ENCODE results near the gene PXDC1. TPM values are rescaled to one million over a fixed set of nuclear protein-coding genes. Genes with fewer than 3 reads are reported as not detected.

The PXDC1 gene
- total RNA-seq, 8 experiments from 2014 or later = 4.3 to 88.6 (median 28.6) TPM

DNA sequence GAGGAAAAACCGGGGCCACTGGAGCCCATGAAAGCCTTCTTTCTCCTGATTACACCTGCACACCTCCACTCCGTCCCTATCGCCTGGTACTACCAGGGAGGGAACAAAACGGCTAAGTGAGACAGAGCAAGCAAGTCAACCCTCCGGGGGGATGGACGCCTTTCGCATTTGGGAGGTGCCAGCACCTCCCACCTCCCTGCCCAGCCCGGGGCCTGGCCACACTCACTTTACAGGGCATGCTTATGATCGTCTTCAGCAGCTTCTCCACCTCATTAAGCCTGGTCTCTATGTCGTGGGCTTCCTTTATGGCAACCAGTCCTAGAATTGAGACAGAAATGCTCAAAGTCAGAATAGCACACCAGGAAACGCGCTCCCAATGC, 13.7 kb downstream of the PXDC1 start:
- H3K27ac ChIP-seq = no peak overlapping the region
- ATAC-seq (replicated peaks in 6 of 8) = no peak
- peaks cover 6 to 12% of the 10 kb centered on the region in 2 donors for H3K4me1 ChIP-seq (replicated peaks in 1 of 2)
- WGBS, 10 experiments = 20 to 100% (median 87%) methylated on average over 1 to 10 of the region's 12 CpGs; no CpG with 5 or more reads in 2 of the 10 experiments
- H3K4me3 ChIP-seq = no peak overlapping the region
- in situ Hi-C loops (cut with MboI; ENCODE audit: low pct_unique_long_range_greater_than_20kb in 2 of 9, low sequenced_read_pairs in 9 of 9, unreplicated experiment in 9 of 9) = loop anchor here (10.0 to 25.0 kb wide), 7 partner anchors 249 to 601 kb away; a partner anchor contains a TSS

DNA sequence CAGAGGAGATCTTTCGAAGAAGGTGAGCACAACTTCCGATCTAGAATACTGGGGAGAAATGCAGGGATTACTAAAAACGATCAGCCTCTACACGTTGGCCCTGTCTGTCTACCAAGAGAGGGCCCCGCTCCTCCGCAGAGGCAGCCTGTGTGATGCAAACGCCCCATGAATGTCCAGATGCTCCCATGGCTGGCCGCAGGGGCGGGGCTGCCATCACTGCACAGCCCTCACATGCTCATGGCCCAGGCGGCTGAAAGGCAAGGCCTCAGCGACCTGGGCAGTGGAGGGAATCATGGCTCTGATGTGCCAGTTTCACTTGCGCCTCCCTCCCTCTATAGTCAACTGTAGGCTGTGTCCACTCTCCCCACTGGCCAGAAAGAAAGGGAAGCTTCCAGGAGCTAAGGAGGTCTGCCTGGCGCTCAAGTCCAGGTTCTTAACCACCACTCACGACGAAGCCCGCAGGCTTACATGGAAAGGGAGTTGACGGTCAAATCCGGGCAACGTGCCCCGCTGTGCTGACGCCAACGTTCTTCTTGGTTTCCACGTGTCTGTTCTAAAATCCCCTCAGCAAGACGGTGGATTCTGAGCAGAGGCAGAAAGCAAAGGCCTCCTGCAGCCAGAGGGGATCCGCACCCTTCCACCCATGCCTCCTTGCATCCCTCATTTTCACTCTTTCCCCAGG, 14.2 kb downstream of the PXDC1 start:
- no peak overlapping the region for H3K27ac ChIP-seq
- H3K4me1 ChIP-seq (replicated peaks in 1 of 2) = peaks cover 4 to 8% of the 10 kb centered on the region in 2 donors
- ATAC-seq (replicated peaks in 6 of 8) = peak in 4 of 8 experiments; percentile 18 to 79 (median 61)
- in situ Hi-C loops (cut with MboI; ENCODE audit: low pct_unique_long_range_greater_than_20kb in 2 of 9, low sequenced_read_pairs in 9 of 9, unreplicated experiment in 9 of 9) = loop anchor here (10.0 to 25.0 kb wide), 7 partner anchors 250 to 600 kb away; a partner anchor contains a TSS
- 67 to 100% (median 82%) methylated on average over 2 to 20 of the region's 25 CpGs; no CpG with 5 or more reads in 2 of the 10 experiments for WGBS, 10 experiments
- H3K4me3 ChIP-seq = no peak overlapping the region

DNA sequence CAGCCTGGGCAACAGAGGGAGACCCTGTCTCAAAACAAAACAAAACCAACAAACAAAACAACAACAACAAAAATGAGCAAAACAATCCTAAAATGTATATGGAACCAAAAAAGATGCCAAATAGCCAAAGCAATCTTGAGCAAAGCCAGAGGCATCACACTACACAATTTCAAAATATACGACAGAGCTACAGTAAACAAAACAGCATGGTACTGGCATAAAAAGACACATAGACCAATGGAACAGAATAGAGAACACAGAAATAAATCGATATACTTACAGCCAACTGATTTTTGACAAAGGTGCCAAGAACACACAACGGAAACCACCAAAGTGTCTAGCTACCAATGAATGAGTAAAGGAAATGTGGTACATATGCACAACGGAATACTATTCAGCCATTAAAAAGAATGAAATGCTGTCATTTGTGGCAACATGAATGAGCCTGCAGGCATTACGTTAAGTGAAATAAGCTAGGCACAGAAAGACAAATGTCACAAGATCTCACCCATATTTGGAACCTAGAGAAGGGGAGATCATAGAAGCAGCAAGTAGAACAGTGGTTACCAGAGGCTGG, 16.4 kb downstream of the PXDC1 start:
- no peak overlapping the region for H3K27ac ChIP-seq
- in situ Hi-C loops (cut with MboI; ENCODE audit: low pct_unique_long_range_greater_than_20kb in 2 of 9, low sequenced_read_pairs in 9 of 9, unreplicated experiment in 9 of 9) = loop anchor here (10.0 to 25.0 kb wide), 7 partner anchors 252 to 598 kb away; a partner anchor contains a TSS
- H3K4me3 ChIP-seq = no peak overlapping the region
- ATAC-seq (replicated peaks in 6 of 8) = no peak
- 92 to 100% (median 97%) methylated on average over 3 to 5 of the region's 5 CpGs; no CpG with 5 or more reads in 1 of the 10 experiments for WGBS, 10 experiments
- peaks cover 6 to 16% of the 10 kb centered on the region in 2 donors for H3K4me1 ChIP-seq (replicated peaks in 1 of 2)

DNA sequence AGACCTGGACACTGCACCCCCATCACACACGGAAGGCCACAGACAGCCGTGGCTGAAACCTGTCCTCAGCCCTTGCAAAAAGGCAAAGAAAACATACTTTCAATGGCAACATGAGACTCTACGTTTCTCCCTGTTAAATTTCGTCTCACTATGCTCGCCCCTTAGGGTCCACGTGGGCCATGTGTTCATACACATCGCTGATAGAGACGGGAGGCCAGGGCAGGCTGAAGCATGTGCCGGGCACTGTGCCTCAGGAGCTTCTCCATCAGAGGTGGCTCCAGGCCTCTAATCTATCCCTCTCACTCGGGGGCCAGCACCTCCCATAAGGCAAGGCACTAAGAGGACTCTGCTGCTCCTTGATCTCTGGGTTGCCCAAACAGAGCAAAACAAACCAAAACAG, 17.5 kb downstream of the PXDC1 start:
- in situ Hi-C loops (cut with MboI; ENCODE audit: low pct_unique_long_range_greater_than_20kb in 2 of 9, low sequenced_read_pairs in 9 of 9, unreplicated experiment in 9 of 9) = loop anchor here (5.0 to 25.0 kb wide), 8 partner anchors 253 to 597 kb away; a partner anchor contains a TSS
- no peak for ATAC-seq (replicated peaks in 6 of 8)
- no peak overlapping the region for H3K4me3 ChIP-seq
- peaks cover 6 to 16% of the 10 kb centered on the region in 2 donors for H3K4me1 ChIP-seq (replicated peaks in 1 of 2)
- no peak overlapping the region for H3K27ac ChIP-seq
- 42 to 94% (median 87%) methylated on average over 1 to 6 of the region's 10 CpGs; no CpG with 5 or more reads in 4 of the 10 experiments for WGBS, 10 experiments

DNA sequence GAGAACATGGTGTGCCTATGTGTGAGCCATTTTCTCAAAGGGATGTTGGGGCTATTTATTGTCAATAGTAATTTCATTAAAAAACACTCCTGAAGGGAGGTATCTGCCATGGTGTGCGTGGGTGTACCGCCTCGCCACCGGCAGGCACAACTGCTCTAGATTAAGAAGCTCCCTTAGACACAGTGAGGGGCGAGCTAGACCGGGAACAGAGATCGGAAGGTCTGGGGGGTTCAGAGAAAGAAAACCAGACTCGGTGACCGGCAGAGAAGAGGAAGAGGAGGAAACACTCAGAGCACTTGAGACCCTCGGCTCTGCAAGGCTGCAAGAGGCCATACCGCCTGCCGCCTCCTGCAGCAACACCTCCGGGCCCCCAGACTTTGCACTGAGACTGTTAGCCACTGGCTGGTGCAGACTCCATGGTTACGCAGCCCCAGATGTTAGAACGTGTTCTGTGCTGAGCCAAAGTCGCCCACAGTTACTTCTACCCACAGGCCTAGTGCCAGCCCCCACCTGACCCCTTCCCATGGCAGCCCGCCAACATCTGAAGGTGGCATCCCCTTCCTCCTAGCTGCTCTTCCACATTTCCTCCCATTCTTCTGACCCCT, 18.1 kb downstream of the PXDC1 start:
- no peak overlapping the region for H3K27ac ChIP-seq
- in situ Hi-C loops (cut with MboI; ENCODE audit: low pct_unique_long_range_greater_than_20kb in 2 of 9, low sequenced_read_pairs in 9 of 9, unreplicated experiment in 9 of 9) = loop anchor here (5.0 to 25.0 kb wide), 8 partner anchors 254 to 596 kb away; a partner anchor contains a TSS
- no peak overlapping the region for H3K4me3 ChIP-seq
- WGBS, 10 experiments = 20 to 90% (median 69%) methylated on average over 1 to 8 of the region's 17 CpGs; no CpG with 5 or more reads in 6 of the 10 experiments
- H3K4me1 ChIP-seq (replicated peaks in 1 of 2) = peaks cover 6 to 16% of the 10 kb centered on the region in 2 donors
- no peak for ATAC-seq (replicated peaks in 6 of 8)

DNA sequence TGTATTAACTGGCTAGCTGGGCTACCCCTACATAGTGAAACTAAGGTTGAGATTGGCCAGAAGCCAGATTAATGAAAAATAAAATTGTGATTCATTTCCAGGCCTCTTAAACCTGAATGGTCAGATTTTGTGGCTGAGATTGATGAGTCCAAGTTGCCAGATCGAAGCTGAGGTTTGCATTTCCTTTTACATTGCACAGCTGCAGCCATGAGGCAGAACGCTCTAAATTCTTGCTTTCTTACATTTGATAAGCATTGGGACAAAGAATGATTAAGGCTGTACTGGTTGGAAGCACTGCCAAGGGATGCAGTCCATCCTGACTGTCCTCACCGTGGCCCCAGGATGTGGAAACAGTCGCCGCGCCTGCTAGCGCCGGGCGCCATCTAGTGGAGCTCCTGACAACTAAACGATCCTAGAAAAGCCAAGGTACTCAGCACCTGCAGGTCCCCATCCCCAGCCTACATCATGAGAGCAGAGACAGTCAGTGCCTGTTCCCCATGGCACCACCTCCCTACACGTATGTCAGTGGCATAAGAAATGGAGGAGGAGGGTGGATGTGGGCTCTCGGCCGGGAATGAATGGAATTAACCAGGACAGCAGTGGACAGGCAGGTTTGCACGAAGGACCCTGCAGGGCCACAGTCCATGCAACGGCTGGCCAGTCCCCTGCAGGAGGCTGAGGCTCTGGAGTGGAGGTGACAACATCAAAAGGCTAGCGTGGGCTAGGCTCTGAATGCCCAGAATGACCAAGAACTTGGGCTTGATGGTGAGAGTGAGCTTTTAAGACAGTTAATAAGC, 19.0 kb downstream of the PXDC1 start:
- Histone ChIP-seq H3K27ac (no peak overlapping the region), H3K4me3 (no peak overlapping the region), H3K4me1 (replicated peaks in 1 of 2) (peaks cover 6 to 16% of the 10 kb centered on the region in 2 donors)
- ATAC-seq (replicated peaks in 6 of 8) = peak; percentile 43 to 97 (median 90)
- 0 to 90% (median 12%) methylated on average over 2 to 12 of the region's 16 CpGs; no CpG with 5 or more reads in 1 of the 10 experiments for WGBS, 10 experiments
- in situ Hi-C loops (cut with MboI; ENCODE audit: low pct_unique_long_range_greater_than_20kb in 2 of 9, low sequenced_read_pairs in 9 of 9, unreplicated experiment in 9 of 9) = loop anchor here (5.0 to 25.0 kb wide), 8 partner anchors 255 to 595 kb away; a partner anchor contains a TSS

DNA sequence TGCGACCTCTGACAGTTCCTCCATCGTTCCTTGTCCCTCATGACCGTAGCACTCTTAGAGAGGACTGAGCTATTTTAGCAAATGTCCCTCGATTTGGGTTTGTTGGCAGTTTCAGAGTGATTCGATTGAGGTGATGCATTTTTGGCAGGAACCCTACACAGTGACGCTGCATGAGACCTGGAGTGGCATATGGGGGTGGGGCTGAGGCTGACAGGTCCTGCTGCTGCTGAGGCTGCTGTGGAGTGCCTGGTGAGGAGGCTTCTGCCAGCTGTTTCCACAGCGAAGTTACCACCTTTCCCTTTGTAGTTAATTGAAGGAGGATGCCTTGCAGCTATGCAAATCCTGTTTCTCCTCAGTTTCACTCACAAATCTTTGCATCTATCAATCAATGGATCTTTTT, 19.8 kb downstream of the PXDC1 start:
- H3K4me1 ChIP-seq (replicated peaks in 1 of 2) = peaks cover 4 to 11% of the 10 kb centered on the region in 2 donors
- H3K4me3 ChIP-seq = no peak overlapping the region
- no peak overlapping the region for H3K27ac ChIP-seq
- in situ Hi-C loops (cut with MboI; ENCODE audit: low pct_unique_long_range_greater_than_20kb in 2 of 9, low sequenced_read_pairs in 9 of 9, unreplicated experiment in 9 of 9) = loop anchor here (5.0 to 25.0 kb wide), 8 partner anchors 256 to 594 kb away; a partner anchor contains a TSS
- 20 to 93% (median 78%) methylated on average over 1 to 7 of the region's 7 CpGs; no CpG with 5 or more reads in 1 of the 10 experiments for whole genome bisulfite sequencing, 10 experiments
- ATAC-seq (replicated peaks in 6 of 8) = no peak

DNA sequence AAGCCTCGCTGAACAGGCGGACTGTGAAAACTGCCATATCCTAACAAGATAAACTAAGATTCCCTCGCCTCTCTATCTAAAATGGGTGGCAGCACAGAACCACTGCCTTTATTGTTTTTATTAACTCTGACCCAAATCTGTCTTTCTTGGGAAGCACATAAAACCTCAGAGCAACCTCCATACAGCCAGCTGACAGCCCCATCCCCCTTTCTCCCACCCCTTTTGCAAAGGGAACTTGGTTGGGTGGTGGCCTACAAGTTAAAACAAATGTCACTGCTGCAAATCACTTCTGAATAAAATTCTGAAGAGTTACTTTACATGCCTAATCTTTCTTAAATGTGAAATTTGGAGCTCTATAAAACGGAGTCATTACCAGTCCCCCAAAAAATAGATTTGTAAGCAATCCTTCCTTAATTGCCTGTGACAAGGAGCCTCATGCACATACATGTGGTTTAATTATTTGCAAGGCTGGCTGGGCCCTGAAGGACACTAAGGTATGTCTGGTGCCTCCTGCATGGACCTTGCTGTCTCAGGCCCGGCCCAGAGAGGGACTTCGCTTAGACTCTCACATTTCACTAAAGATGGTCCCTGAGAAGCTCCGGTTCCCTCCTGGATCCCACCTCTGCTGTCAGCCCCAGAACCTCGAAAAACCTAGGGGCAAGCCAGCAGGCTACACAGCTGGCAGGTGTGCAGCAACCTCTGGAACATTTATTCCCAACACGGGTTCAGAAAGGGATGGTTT, 21.7 kb downstream of the PXDC1 start:
- Histone ChIP-seq H3K4me3 (no peak overlapping the region), H3K4me1 (replicated peaks in 1 of 2) (peaks cover 9 to 25% of the 10 kb centered on the region in 2 donors), H3K27ac (no peak overlapping the region)
- in situ Hi-C loops (cut with MboI; ENCODE audit: low pct_unique_long_range_greater_than_20kb in 2 of 9, low sequenced_read_pairs in 9 of 9, unreplicated experiment in 9 of 9) = loop anchor here (5.0 to 25.0 kb wide), 8 partner anchors 258 to 592 kb away; a partner anchor contains a TSS
- WGBS, 10 experiments = 43 to 100% (median 88%) methylated on average over 1 to 9 of the region's 9 CpGs; no CpG with 5 or more reads in 2 of the 10 experiments
- no peak for ATAC-seq (replicated peaks in 6 of 8)

DNA sequence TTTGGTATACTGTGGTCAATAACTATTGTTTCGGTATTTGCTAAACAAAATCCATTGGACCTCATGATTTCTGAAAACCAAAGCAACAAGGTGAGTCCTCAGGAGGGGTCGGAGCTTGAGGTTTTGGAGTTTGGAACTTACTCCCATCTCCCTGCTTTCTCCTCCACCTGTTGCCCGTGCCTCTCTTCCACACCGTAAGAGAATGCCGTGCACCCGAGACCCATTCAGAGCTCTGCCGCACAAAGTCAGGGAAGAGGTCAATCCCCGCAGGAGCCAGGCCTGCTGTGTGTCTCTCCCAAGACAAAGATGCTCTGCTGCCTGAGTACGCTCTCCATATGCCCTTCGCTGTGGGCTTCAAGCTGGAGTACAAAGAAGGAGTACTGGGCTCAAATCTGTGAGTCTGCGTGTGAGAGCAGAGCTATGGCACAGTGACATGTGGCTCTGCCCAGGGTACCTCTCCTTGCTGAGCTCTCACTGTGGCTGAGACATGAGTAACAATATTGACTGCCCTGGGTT, 23.9 kb downstream of the PXDC1 start:
- WGBS, 10 experiments = 80 to 100% (median 95%) methylated on average over 1 to 11 of the region's 11 CpGs; no CpG with 5 or more reads in 1 of the 10 experiments
- H3K4me1 ChIP-seq (replicated peaks in 1 of 2) = peaks cover 9 to 25% of the 10 kb centered on the region in 2 donors
- no peak for ATAC-seq (replicated peaks in 6 of 8)
- no peak overlapping the region for H3K27ac ChIP-seq
- in situ Hi-C loops (cut with MboI; ENCODE audit: low pct_unique_long_range_greater_than_20kb in 2 of 9, low sequenced_read_pairs in 9 of 9, unreplicated experiment in 9 of 9) = loop anchor here in 6 of 9 experiments (25.0 kb wide), 5 partner anchors 260 to 590 kb away; a partner anchor contains a TSS
- H3K4me3 ChIP-seq = no peak overlapping the region

DNA sequence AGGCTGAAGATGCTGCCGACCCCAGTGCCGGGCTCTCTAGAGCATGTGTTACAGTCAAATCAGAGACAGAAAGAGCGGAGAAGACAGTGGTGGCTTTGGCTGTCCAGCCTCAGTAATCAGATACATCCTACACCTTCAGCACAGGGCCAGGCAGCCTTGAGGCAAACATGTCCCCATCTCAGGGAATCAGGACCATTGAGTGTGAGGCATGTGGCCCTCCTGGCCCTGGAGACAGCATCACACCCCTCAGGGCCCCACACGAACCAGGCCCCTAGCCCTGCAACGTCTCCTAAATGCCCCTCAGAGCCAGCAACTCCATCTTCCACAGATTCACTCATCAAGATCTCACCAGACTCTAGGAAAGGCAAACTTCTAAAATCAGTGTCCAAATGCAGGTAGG, 24.5 kb downstream of the PXDC1 start:
- no peak for ATAC-seq (replicated peaks in 6 of 8)
- Histone ChIP-seq H3K4me3 (no peak overlapping the region), H3K27ac (no peak overlapping the region), H3K4me1 (replicated peaks in 1 of 2) (peaks cover 9 to 21% of the 10 kb centered on the region in 2 donors)
- 100% methylated on average over 1 to 2 of the region's 5 CpGs; no CpG with 5 or more reads in 7 of the 10 experiments for WGBS, 10 experiments
- in situ Hi-C loops (cut with MboI; ENCODE audit: low pct_unique_long_range_greater_than_20kb in 2 of 9, low sequenced_read_pairs in 9 of 9, unreplicated experiment in 9 of 9) = loop anchor here in 6 of 9 experiments (25.0 kb wide), 5 partner anchors 260 to 590 kb away; a partner anchor contains a TSS

DNA sequence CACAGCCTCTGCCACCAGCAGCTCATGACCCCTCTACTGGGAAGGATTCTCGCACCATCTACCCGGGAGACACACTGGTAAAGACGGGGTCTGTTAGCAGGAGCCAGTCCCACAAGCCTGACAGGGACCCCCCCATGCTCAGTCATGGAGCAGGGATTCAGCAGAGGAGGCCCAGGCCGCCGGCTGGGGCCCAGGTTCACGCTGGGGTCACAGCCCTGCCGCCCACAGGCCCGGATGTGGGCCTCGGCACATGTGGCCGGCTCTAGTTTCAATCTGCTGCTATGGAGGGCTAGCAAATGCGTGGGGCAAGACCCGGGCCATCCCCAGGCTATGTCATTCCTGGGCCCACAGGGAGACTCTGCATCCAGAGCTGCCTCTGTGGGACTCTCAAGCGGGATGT, 25.1 kb downstream of the PXDC1 start:
- Histone ChIP-seq H3K27ac (no peak overlapping the region), H3K4me1 (replicated peaks in 1 of 2) (peaks cover 11 to 16% of the 10 kb centered on the region in 2 donors), H3K4me3 (no peak overlapping the region)
- in situ Hi-C loops (cut with MboI; ENCODE audit: low pct_unique_long_range_greater_than_20kb in 2 of 9, low sequenced_read_pairs in 9 of 9, unreplicated experiment in 9 of 9) = loop anchor here in 6 of 9 experiments (25.0 kb wide), 5 partner anchors 261 to 589 kb away; a partner anchor contains a TSS
- ATAC-seq (replicated peaks in 6 of 8) = peak in 2 of 8 experiments; percentile 9 to 12
- WGBS, 10 experiments = 0 to 83% (median 76%) methylated on average over 1 to 4 of the region's 13 CpGs; no CpG with 5 or more reads in 5 of the 10 experiments
